Measurements from ENCODE around the gene PDGFA.
A peak's percentile ranks its signal among the peaks of the same experiment; 100 is the strongest.

PDGFA gene

DNA sequence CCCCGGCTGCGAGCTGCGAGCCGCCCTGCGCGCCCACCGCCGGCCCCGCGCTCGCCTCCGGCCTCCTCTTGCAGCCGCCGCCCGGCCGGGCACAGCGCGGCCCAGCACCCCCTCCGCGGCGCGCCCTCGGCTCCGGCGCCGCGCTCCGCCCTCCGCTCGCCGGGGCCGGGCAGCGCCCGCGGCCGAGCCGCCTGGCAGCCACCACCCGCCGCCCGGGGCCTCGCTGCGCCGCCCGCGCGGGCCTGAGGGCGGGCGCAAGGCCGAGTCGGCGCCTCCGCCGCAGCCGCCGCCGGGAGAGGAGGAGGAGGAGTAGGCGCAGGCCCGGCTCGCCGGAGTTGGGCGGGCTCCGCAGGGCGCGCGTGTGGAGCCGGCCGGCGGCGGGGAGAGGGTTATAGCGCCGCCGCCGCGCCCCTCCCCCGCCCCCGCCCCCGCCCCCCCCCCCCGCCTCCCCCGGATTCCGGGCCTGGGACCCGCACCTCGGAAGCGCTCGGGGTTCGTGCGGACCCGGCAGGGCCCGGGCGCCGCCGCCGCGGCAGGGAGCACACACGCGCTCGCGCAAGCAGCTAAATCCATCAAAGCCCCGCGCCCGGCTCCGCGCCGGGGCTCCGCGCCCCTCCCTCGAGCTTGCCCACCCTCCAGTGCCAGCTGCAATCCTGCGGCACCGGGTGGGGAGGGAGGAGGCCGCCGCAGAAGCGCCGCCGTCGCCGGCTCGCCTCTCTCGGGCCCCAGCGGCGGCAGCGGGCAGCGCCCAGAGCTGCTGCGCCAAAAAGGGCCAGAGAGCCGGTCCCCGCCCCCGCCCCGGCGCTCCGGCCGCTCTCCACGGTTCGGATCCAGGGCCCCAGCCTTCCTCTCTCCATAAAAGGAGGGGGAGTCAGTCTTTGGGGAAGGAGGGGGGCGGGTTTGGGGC is at the start of gene PDGFA:
PDGFA (minus strand) TSS at position 363 of the 907 bp plus-strand sequence. CDS start 845 bp downstream, outside the sequence.
- TF ChIP-seq JUND (IDR thresholded peaks at IDR 0.05; ENCODE audit: low read depth) = no peak
- in situ Hi-C loops (cut with HindIII; ENCODE audit: low pct_unique_long_range_greater_than_20kb, low sequenced_read_pairs) = no loop called here
- peak; percentile 80 to 81 for DNase-seq (ENCODE audit: low read depth in 1 of 2, low spot score in 1 of 2)

DNA sequence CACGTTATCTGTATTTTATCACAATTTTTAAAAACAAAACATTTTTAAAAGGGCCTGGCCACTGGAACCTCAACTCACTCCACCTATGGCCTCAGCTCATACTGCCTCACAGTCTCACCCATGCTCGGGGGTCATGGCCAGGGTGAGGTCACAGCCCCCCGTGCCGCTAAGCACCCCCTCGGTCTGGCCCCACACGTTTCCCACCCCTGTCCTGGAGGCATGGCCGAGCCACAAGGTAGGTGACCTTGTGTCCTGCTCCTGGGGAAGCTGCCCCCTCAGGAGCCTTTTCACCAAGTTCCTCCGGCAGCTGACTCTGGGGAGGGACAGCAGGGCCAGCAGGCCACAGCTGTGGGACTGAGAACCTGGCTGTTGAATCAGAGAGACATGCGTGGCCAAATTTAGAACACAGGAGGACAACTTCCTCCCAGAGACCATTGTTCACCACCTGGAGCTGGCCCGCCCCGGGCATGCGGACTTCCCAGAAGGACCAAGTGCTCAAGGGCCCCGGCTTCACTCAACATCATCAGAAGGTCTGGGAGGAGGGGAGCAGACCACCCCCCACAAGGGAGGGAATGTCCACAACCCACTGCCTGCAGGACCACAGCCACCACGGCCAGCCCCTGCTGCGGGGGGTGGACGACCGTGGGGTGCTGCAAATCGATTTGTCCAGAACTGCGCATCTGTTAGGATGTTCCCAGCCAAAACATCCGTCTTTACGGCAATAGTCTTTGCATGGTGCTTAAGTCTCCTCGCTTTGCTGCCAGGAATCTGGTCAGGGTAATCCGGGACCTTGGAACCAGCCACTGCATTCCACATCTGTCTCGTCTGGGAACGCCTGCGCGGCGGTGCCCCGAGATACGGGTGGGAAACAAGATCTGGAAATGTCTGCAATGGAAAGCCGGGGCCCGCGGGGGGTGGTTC is 48.6 kb upstream of the PDGFA start:
- in situ Hi-C loops (cut with HindIII; ENCODE audit: low pct_unique_long_range_greater_than_20kb, low sequenced_read_pairs) = no loop called here
- TF ChIP-seq JUND (IDR thresholded peaks at IDR 0.05; ENCODE audit: low read depth) = no peak

GRCh38 chr7:567305-567883 is 47.7 kb upstream of the PDGFA start:
- in situ Hi-C loops (cut with HindIII; ENCODE audit: low pct_unique_long_range_greater_than_20kb, low sequenced_read_pairs) = no loop called here
- TF ChIP-seq JUND (IDR thresholded peaks at IDR 0.05; ENCODE audit: low read depth) = no peak
- DNase-seq (ENCODE audit: low read depth in 1 of 2, low spot score in 1 of 2) = no peak

More for the DNA sequence above, 48.6 kb upstream of the PDGFA start:
- DNase-seq (ENCODE audit: low read depth in 1 of 2, low spot score in 1 of 2) = no peak

- DNase-seq (ENCODE audit: low read depth in 1 of 2, low spot score in 1 of 2) = no peak
- in situ Hi-C loops (cut with HindIII; ENCODE audit: low pct_unique_long_range_greater_than_20kb, low sequenced_read_pairs) = no loop called here
- no peak for TF ChIP-seq JUND (IDR thresholded peaks at IDR 0.05; ENCODE audit: low read depth)
Observed at GRCh38 chr7:566100-566499, 46.5 kb upstream of the PDGFA start.

- DNase-seq (ENCODE audit: low read depth in 1 of 2, low spot score in 1 of 2) = no peak
- in situ Hi-C loops (cut with HindIII; ENCODE audit: low pct_unique_long_range_greater_than_20kb, low sequenced_read_pairs) = no loop called here
- no peak for TF ChIP-seq JUND (IDR thresholded peaks at IDR 0.05; ENCODE audit: low read depth)
Observed at GRCh38 chr7:564176-564865, 44.7 kb upstream of the PDGFA start.

GRCh38 chr7:563629-564170 is 44.1 kb upstream of the PDGFA start:
- no peak for DNase-seq (ENCODE audit: low read depth in 1 of 2, low spot score in 1 of 2)
- TF ChIP-seq JUND (IDR thresholded peaks at IDR 0.05; ENCODE audit: low read depth) = no peak
- in situ Hi-C loops (cut with HindIII; ENCODE audit: low pct_unique_long_range_greater_than_20kb, low sequenced_read_pairs) = no loop called here

DNA sequence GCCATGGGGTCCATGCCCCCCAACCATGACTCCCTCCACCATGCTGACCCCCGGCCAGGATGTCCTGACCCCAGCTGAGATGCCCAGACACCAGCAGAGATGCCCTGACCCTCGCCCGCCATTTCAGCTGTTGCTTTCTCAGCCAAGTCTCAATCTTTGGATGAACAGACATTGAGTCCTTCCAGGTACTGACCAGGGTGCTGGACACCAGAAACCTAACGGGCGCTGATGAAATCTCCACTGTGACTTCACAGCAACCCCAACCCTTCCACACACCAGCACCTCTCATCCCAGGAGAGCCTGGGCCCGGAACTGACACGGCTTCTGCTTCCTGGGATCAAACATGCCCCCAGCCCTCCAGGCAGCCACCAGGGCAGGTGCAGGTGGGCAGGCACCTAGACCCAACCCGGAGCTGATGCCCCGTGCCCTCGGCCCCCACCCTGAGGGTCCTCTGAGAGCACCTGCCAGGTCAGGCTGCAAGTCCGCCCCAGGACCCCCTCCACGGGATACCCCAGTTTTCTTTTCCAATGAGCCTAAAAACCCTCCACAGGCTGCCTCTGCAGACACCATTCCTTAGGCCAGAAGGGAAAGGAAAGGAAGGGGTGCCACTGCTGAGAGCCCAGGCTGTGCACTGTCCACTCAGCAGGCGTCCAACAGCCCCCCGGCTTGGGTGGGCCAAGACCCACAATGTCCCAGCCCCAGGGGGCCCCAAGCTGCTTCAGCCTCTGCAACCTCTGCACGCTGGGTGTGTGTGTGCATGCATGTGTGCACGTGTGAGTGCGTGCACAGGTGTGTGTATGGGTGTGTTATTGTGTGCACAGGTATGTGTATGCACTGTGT is 43.4 kb upstream of the PDGFA start:
- TF ChIP-seq JUND (IDR thresholded peaks at IDR 0.05; ENCODE audit: low read depth) = no peak
- no peak for DNase-seq (ENCODE audit: low read depth in 1 of 2, low spot score in 1 of 2)
- in situ Hi-C loops (cut with HindIII; ENCODE audit: low pct_unique_long_range_greater_than_20kb, low sequenced_read_pairs) = no loop called here

DNA sequence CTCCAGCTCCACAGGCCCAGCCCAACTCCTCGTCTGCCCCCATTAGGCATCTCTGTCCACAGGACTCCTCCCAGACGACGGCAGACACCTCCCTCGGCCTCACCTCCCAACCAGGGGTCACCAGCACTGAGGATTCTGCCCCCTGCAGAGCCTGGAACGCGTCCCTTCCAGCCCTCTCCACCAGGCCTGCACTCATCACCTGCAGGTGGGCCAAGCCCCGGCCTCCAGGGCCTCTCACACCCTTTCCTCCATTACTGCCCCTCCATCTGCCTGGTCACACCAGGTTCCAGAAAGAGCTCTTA is 42.7 kb upstream of the PDGFA start:
- in situ Hi-C loops (cut with HindIII; ENCODE audit: low pct_unique_long_range_greater_than_20kb, low sequenced_read_pairs) = no loop called here
- TF ChIP-seq JUND (IDR thresholded peaks at IDR 0.05; ENCODE audit: low read depth) = no peak

GRCh38 chr7:561631-562373 is 42.2 kb upstream of the PDGFA start:
- DNase-seq (ENCODE audit: low read depth in 1 of 2, low spot score in 1 of 2) = no peak
- in situ Hi-C loops (cut with HindIII; ENCODE audit: low pct_unique_long_range_greater_than_20kb, low sequenced_read_pairs) = no loop called here
- no peak for TF ChIP-seq JUND (IDR thresholded peaks at IDR 0.05; ENCODE audit: low read depth)

More for the DNA sequence above, 42.7 kb upstream of the PDGFA start:
- DNase-seq (ENCODE audit: low read depth in 1 of 2, low spot score in 1 of 2) = no peak

- in situ Hi-C loops (cut with HindIII; ENCODE audit: low pct_unique_long_range_greater_than_20kb, low sequenced_read_pairs) = no loop called here
- no peak for DNase-seq (ENCODE audit: low read depth in 1 of 2, low spot score in 1 of 2)
- TF ChIP-seq JUND (IDR thresholded peaks at IDR 0.05; ENCODE audit: low read depth) = no peak
Observed at GRCh38 chr7:560966-561630, 41.5 kb upstream of the PDGFA start.
